ENCODE data around the gene KCTD2.
"Not testable (repeated sequence)": the region's sequence is repeated elsewhere in the genome, so short reads cannot be mapped to it uniquely, and the experiment has no call there.

Gene KCTD2

DNA sequence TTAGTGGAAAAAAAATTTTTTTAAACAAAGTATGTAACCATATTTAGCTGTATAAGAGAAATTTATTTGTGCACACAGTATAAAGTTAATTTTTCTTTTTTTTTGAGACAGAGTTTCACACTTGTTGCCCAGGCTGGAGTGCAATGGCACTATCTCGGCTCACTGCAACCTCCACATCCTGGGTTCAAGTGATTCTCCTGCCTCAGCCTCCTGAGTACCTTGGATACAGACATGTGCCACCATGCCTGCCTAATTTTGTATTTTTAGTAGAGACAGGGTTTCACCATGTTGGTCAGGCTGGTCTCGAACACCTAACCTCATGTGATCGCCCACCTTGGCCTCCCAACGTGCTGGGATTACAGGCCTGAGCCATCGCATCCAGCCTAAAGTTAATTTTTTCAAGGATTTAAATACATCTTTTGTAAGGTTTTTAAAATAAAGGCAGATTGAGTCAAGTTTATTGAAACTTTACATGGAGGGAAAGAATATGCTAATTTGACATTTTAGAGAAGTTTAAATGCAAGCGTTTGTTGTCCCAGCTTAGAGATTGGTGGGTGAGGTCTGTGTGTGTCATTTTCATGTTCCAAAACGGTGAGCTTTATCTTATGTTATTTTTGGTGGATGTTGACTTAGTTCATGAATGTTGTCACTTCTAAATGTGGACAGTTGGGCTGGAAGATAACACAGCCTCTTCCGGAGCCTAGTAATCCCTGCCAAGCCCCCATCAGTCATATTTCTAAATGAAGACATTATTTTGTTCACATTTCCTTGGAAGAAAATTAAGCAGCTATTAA is 24.6 kb downstream of the KCTD2 start:
- not testable (repeated sequence) for H3K18ac ChIP-seq (ENCODE audit: low read length); DNase-seq; H2BK5ac ChIP-seq (ENCODE audit: low read length); H3K79me2 ChIP-seq (ENCODE audit: control insufficient read depth, insufficient read depth, low read length); H3K4me2 ChIP-seq (ENCODE audit: low read length); H3K27me3 ChIP-seq (ENCODE audit: insufficient read depth, low read length, poor library complexity); H2BK120ac ChIP-seq (ENCODE audit: low read depth, low read length); H4K8ac ChIP-seq (ENCODE audit: low read depth, low read length); H3K23ac ChIP-seq (ENCODE audit: low read length); H3K27ac ChIP-seq (ENCODE audit: low read depth, low read length); H3K4me1 ChIP-seq (ENCODE audit: control insufficient read depth, low read depth, low read length); H3K56ac ChIP-seq (ENCODE audit: low read length); H3K9ac ChIP-seq (ENCODE audit: low read length); H3K79me1 ChIP-seq (ENCODE audit: low read length); H2BK15ac ChIP-seq (replicated peaks; ENCODE audit: low read depth); H3K4ac ChIP-seq (ENCODE audit: low read depth, low read length); H3K36me3 ChIP-seq (ENCODE audit: control insufficient read depth, insufficient read depth, low read length); H2AK5ac ChIP-seq (ENCODE audit: low read length); H4K5ac ChIP-seq (ENCODE audit: low read length); H3K4me3 ChIP-seq (ENCODE audit: low read length)
- WGBS (ENCODE audit: extremely low coverage, insufficient coverage, low lambda C conversion rate) = no CpG with 5 or more reads among the region's 8 CpGs

DNA sequence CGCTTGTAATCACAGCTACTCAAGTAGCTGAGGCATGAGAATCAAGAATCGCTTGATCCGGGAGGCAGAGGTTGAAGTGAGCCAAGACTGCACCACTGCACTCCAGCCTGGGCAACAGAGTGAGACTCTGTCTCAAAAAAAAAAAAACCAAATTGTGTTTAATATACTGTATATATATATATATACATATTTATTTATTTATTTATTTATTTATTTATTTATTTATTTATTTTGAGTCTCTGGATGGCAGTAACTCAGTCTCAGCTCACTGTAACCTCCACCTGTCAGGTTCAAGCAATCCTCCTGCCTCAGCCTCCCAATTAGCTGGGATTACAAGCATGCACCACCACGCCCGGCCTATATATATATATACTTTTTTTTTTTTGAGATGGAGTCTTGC is 25.9 kb downstream of the KCTD2 start:
- H3K4me1 ChIP-seq (ENCODE audit: control insufficient read depth, low read depth, low read length); H4K8ac ChIP-seq (ENCODE audit: low read depth, low read length); H3K4me2 ChIP-seq (ENCODE audit: low read length); H3K56ac ChIP-seq (ENCODE audit: low read length); H3K9ac ChIP-seq (ENCODE audit: low read length); H3K4ac ChIP-seq (ENCODE audit: low read depth, low read length); DNase-seq; H2AK5ac ChIP-seq (ENCODE audit: low read length); H2BK15ac ChIP-seq (replicated peaks; ENCODE audit: low read depth); H2BK120ac ChIP-seq (ENCODE audit: low read depth, low read length); H3K79me2 ChIP-seq (ENCODE audit: control insufficient read depth, insufficient read depth, low read length); H3K27me3 ChIP-seq (ENCODE audit: insufficient read depth, low read length, poor library complexity); H3K23ac ChIP-seq (ENCODE audit: low read length); H3K18ac ChIP-seq (ENCODE audit: low read length); H4K5ac ChIP-seq (ENCODE audit: low read length); H3K36me3 ChIP-seq (ENCODE audit: control insufficient read depth, insufficient read depth, low read length); H3K79me1 ChIP-seq (ENCODE audit: low read length); H3K27ac ChIP-seq (ENCODE audit: low read depth, low read length); H2BK5ac ChIP-seq (ENCODE audit: low read length); H3K4me3 ChIP-seq (ENCODE audit: low read length): not testable (repeated sequence)
- no CpG with 5 or more reads among the region's 5 CpGs for WGBS (ENCODE audit: extremely low coverage, insufficient coverage, low lambda C conversion rate)

DNA sequence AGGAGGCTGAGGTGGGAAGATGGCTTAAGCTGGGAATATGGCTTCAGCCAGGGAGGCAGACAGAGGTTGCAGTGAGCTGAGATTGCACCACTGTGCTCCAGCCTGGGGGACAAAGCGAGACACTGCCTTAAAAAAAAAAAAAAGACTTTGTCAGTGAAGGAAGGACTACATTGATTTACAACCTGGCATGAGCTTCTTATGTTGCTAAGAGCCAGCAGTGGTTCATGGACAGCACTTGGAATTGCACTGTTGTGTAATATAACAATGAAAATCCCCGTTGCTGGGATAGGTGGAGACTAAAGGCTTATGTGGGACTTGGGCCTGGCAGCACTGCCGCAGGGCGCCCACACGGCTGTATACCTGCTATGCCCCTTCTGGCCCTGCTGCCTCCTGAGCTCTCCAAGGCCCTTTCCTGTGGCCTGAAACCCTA is 26.6 kb downstream of the KCTD2 start:
- H3K4me3 ChIP-seq (ENCODE audit: low read length) = no peak overlapping the region
- no peaks in the 10 kb centered on the region for H3K27me3 ChIP-seq (ENCODE audit: insufficient read depth, low read length, poor library complexity)
- no peak overlapping the region for H2AK5ac ChIP-seq (ENCODE audit: low read length)
- no peak overlapping the region for H3K27ac ChIP-seq (ENCODE audit: low read depth, low read length)
- no peaks in the 10 kb centered on the region for H3K36me3 ChIP-seq (ENCODE audit: control insufficient read depth, insufficient read depth, low read length)
- H3K18ac ChIP-seq (ENCODE audit: low read length) = no peak overlapping the region
- no peak overlapping the region for H3K23ac ChIP-seq (ENCODE audit: low read length)
- H3K56ac ChIP-seq (ENCODE audit: low read length) = peak overlapping the region; percentile 15
- no peaks in the 10 kb centered on the region for H3K79me1 ChIP-seq (ENCODE audit: low read length)
- no CpG with 5 or more reads among the region's 5 CpGs for WGBS (ENCODE audit: extremely low coverage, insufficient coverage, low lambda C conversion rate)
- H4K5ac ChIP-seq (ENCODE audit: low read length) = no peak overlapping the region
- no peak overlapping the region for H3K4me2 ChIP-seq (ENCODE audit: low read length)
- no peaks in the 10 kb centered on the region for H3K79me2 ChIP-seq (ENCODE audit: control insufficient read depth, insufficient read depth, low read length)
- H3K9ac ChIP-seq (ENCODE audit: low read length) = no peak overlapping the region
- H3K4me1 ChIP-seq (ENCODE audit: control insufficient read depth, low read depth, low read length) = peaks cover 8% of the 10 kb centered on the region
- no peak overlapping the region for H2BK120ac ChIP-seq (ENCODE audit: low read depth, low read length)
- H3K4ac ChIP-seq (ENCODE audit: low read depth, low read length) = no peak overlapping the region
- no peak for DNase-seq
- H2BK5ac ChIP-seq (ENCODE audit: low read length) = no peak overlapping the region
- H4K8ac ChIP-seq (ENCODE audit: low read depth, low read length) = no peak overlapping the region
- no peak overlapping the region for H2BK15ac ChIP-seq (replicated peaks; ENCODE audit: low read depth)

DNA sequence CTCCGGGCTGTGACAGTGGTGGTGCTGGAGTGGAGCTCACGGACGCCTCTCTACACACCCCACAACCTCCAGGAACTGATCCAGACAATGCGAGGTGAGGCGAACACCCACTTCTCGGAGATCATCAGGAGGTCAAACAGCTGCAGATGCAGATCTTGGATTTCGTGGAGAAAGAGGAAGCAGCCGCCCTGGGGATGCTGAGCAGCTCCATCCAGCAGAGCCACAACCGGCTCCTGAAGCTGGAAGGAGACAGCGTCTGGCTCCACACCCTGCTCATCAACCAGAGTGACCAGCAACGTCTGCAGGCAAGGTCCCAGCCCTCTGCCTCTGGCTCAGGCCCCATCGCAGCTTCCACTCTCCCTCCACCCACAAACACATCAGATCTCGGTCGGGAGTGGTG is 27.5 kb downstream of the KCTD2 start:
- no peaks in the 10 kb centered on the region for H3K79me1 ChIP-seq (ENCODE audit: low read length)
- H3K27ac ChIP-seq (ENCODE audit: low read depth, low read length) = no peak overlapping the region
- no peak overlapping the region for H3K56ac ChIP-seq (ENCODE audit: low read length)
- H3K4ac ChIP-seq (ENCODE audit: low read depth, low read length) = no peak overlapping the region
- H3K4me1 ChIP-seq (ENCODE audit: control insufficient read depth, low read depth, low read length) = peaks cover 8% of the 10 kb centered on the region
- H2BK120ac ChIP-seq (ENCODE audit: low read depth, low read length) = no peak overlapping the region
- no peak overlapping the region for H2BK5ac ChIP-seq (ENCODE audit: low read length)
- no peak overlapping the region for H4K5ac ChIP-seq (ENCODE audit: low read length)
- H3K18ac ChIP-seq (ENCODE audit: low read length) = no peak overlapping the region
- no peak overlapping the region for H2AK5ac ChIP-seq (ENCODE audit: low read length)
- DNase-seq = no peak
- no peak overlapping the region for H2BK15ac ChIP-seq (replicated peaks; ENCODE audit: low read depth)
- H3K23ac ChIP-seq (ENCODE audit: low read length) = no peak overlapping the region
- no CpG with 5 or more reads among the region's 14 CpGs for WGBS (ENCODE audit: extremely low coverage, insufficient coverage, low lambda C conversion rate)
- no peaks in the 10 kb centered on the region for H3K27me3 ChIP-seq (ENCODE audit: insufficient read depth, low read length, poor library complexity)
- H3K4me2 ChIP-seq (ENCODE audit: low read length) = no peak overlapping the region
- H3K9ac ChIP-seq (ENCODE audit: low read length) = no peak overlapping the region
- no peaks in the 10 kb centered on the region for H3K36me3 ChIP-seq (ENCODE audit: control insufficient read depth, insufficient read depth, low read length)
- H4K8ac ChIP-seq (ENCODE audit: low read depth, low read length) = no peak overlapping the region
- no peaks in the 10 kb centered on the region for H3K79me2 ChIP-seq (ENCODE audit: control insufficient read depth, insufficient read depth, low read length)
- no peak overlapping the region for H3K4me3 ChIP-seq (ENCODE audit: low read length)

DNA sequence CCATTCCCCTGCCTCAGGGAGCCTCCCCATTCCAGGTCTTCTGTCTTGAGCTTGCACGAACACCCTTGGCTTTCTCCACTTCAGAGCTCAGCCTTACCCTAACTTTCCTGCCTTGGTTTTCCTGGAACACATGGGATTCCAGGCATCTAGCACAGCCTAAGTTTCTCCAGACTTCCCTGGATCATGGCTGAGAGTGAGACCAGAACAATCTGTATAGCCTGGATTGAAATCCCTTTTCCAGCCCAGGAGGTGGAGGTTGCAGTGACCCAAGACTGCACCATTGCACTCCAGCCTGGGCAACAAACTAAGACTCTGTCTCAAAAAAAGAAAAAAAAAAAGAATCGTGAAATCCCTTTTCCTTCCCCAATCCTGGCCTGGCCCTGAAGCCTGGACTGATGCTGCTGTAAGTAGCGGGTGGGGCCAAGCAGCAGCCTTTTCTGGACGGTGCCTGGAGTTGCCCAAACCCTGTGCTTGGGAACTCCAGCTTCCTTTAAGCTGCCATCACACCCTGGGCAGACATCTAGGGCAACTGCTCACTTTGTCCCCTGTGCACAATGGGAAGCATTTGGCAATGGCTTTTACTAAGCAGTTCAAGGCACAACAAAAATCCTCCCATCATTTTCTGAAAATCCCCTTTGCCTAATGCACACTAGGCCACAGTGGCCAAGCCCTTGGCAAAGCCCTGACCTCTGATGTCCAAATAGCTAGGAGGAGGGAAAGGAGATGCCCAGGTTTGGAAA is 28.7 kb downstream of the KCTD2 start:
- Histone ChIP-seq H3K79me1 (ENCODE audit: low read length) (no peaks in the 10 kb centered on the region), H4K8ac (ENCODE audit: low read depth, low read length) (no peak overlapping the region), H3K4me1 (ENCODE audit: control insufficient read depth, low read depth, low read length) (peaks cover 8% of the 10 kb centered on the region), H3K4me2 (ENCODE audit: low read length) (no peak overlapping the region), H3K27ac (ENCODE audit: low read depth, low read length) (no peak overlapping the region), H3K56ac (ENCODE audit: low read length) (no peak overlapping the region), H2AK5ac (ENCODE audit: low read length) (no peak overlapping the region), H2BK120ac (ENCODE audit: low read depth, low read length) (no peak overlapping the region), H4K5ac (ENCODE audit: low read length) (no peak overlapping the region), H3K9ac (ENCODE audit: low read length) (no peak overlapping the region), H2BK15ac (replicated peaks; ENCODE audit: low read depth) (no peak overlapping the region), H3K18ac (ENCODE audit: low read length) (no peak overlapping the region), H3K4me3 (ENCODE audit: low read length) (no peak overlapping the region), H3K79me2 (ENCODE audit: control insufficient read depth, insufficient read depth, low read length) (no peaks in the 10 kb centered on the region), H2BK5ac (ENCODE audit: low read length) (no peak overlapping the region), H3K36me3 (ENCODE audit: control insufficient read depth, insufficient read depth, low read length) (no peaks in the 10 kb centered on the region), H3K27me3 (ENCODE audit: insufficient read depth, low read length, poor library complexity) (no peaks in the 10 kb centered on the region), H3K4ac (ENCODE audit: low read depth, low read length) (no peak overlapping the region), H3K23ac (ENCODE audit: low read length) (no peak overlapping the region)
- WGBS (ENCODE audit: extremely low coverage, insufficient coverage, low lambda C conversion rate) = no CpG with 5 or more reads among the region's 4 CpGs
- no peak for DNase-seq
